GM12878 (cell line): Measurements from ENCODE around the gene NUCB1. TPM values are rescaled to one million over a fixed set of nuclear protein-coding genes. Genes with fewer than 3 reads are reported as not detected.
A peak's percentile ranks its signal among the peaks of the same experiment; 100 is the strongest.

Experiments used
- ATF2 ChIP-seq: IDR thresholded peaks from 2 replicates; pipeline ENCODE4 v1.6.1; 2012; ENCODE audit warnings: low read length, inconsistent platforms
- ATF7 ChIP-seq: fragments of 450-650 bp; IDR thresholded peaks from 2 replicates; pipeline ENCODE4 v1.6.1; 2016; ENCODE audit warnings: low read depth, mild to moderate bottlenecking
- DPF2 ChIP-seq: fragments of 450-650 bp; IDR thresholded peaks from 2 replicates; pipeline ENCODE4 v1.6.1; 2017; ENCODE audit warnings: mild to moderate bottlenecking
- EZH2 ChIP-seq: IDR thresholded peaks from 2 replicates; pipeline ENCODE4 v1.6.1; 2012; ENCODE audit warnings: low read depth, mild to moderate bottlenecking, control low read depth, inconsistent platforms, low read length, borderline replicate concordance; ENCODE audit not compliant: control insufficient read depth
- FOXK2 ChIP-seq: fragments of 450-650 bp; IDR thresholded peaks from 2 replicates; pipeline ENCODE4 v1.6.1; 2017; ENCODE audit warnings: mild to moderate bottlenecking, moderate library complexity
- HDAC6 ChIP-seq: fragments of 200-600 bp; sonication (generic); IDR thresholded peaks from one replicate; pipeline ENCODE4 v1.8.0; 2017; ENCODE audit warnings: antibody characterized with exemption; ENCODE audit not compliant: unreplicated experiment
- HDGF ChIP-seq: fragments of 450-650 bp; IDR thresholded peaks from 2 replicates; pipeline ENCODE4 v1.6.1; 2016; ENCODE audit warnings: antibody characterized with exemption
- HSF1 ChIP-seq: fragments of 150-350 bp; IDR thresholded peaks from 2 replicates; pipeline ENCODE4 v1.6.1; 2014; ENCODE audit warnings: mild to moderate bottlenecking, low read depth, low read length
- IKZF2 ChIP-seq, 2 experiments: fragments of 450-650 bp; IDR thresholded peaks; 2 replicates each; pipeline ENCODE4 v1.6.1; 2017; ENCODE audit warnings: mild to moderate bottlenecking in 2 of 2, moderate library complexity in 2 of 2
- KLF5 ChIP-seq: fragments of 450-650 bp; IDR thresholded peaks from 2 replicates; pipeline ENCODE4 v1.6.1; 2014; ENCODE audit warnings: mild to moderate bottlenecking; ENCODE audit not compliant: partially characterized antibody
- MYB ChIP-seq: fragments of 150-350 bp; IDR thresholded peaks from 2 replicates; pipeline ENCODE4 v1.6.1; 2014; ENCODE audit warnings: mild to moderate bottlenecking, low read depth, low read length, borderline replicate concordance
- NFXL1 ChIP-seq: fragments of 450-650 bp; IDR thresholded peaks from 2 replicates; pipeline ENCODE4 v1.6.1; 2017; ENCODE audit warnings: antibody characterized with exemption, mild to moderate bottlenecking, borderline replicate concordance
- RFX5 ChIP-seq: IDR thresholded peaks from 2 replicates; pipeline ENCODE4 v1.6.1; 2011; ENCODE audit warnings: low read depth, low read length, improper control_type of control experiment
- SMAD1 ChIP-seq: fragments of 450-650 bp; IDR thresholded peaks from 2 replicates; pipeline ENCODE4 v1.6.1; 2018; ENCODE audit warnings: mild to moderate bottlenecking, low read depth; ENCODE audit not compliant: partially characterized antibody
- SRF ChIP-seq, 2 experiments: IDR thresholded peaks; 2 replicates each; pipeline ENCODE4 v1.6.1; 2011; ENCODE audit warnings: low read depth in 2 of 2, low read length in 2 of 2, mild to moderate bottlenecking in 1 of 2, moderate library complexity in 1 of 2
- STAT1 ChIP-seq: fragments of 450-650 bp; conservative IDR thresholded peaks from 2 replicates; pipeline ENCODE4 v1.6.1; 2014; ENCODE audit warnings: antibody characterized with exemption, mild to moderate bottlenecking
- TBL1XR1 ChIP-seq: IDR thresholded peaks from 2 replicates; pipeline ENCODE4 v1.6.1; 2012; ENCODE audit warnings: low read depth, low read length, improper control_type of control experiment
- ZBED1 ChIP-seq: IDR thresholded peaks from 2 replicates; pipeline ENCODE4 v1.6.1; 2016; ENCODE audit warnings: borderline replicate concordance
- ZNF217 ChIP-seq: fragments of 450-650 bp; IDR thresholded peaks from 2 replicates; pipeline ENCODE4 v1.6.1; 2017; ENCODE audit warnings: antibody characterized with exemption, mild to moderate bottlenecking
- ZNF687 ChIP-seq: fragments of 450-650 bp; IDR thresholded peaks from 2 replicates; pipeline ENCODE4 v1.6.1; 2017; ENCODE audit warnings: mild to moderate bottlenecking, moderate library complexity
- polyA plus RNA-seq, 11 experiments: library from polyadenylated mRNA; depleted of rRNA in 4 of 11; unstranded in 6 of 11; stranded (reverse) in 5 of 11; fragments of >200 nt; fragmentation: Nextera tagmentation in 4 of 11; fragmentation: Illumina TruSeq in 1 of 11; extraction: Ambion mirVana in 4 of 11; extraction: Trizol in 1 of 11; gene quantifications; 1 replicate in 1 of 11; 2 replicates in 10 of 11; pipeline versions ENCODE4 v1.2.1 to v1.2.3, GENCODE V29; 2011 to 2016; ENCODE audit warnings: inconsistent platforms in 2 of 11, missing spikeins in 2 of 11, low read depth in 1 of 11
- total RNA-seq, 4 experiments: library from RNA; depleted of rRNA in 3 of 4; stranded (reverse); fragments of >200 nt in 3 of 4; fragmentation: Illumina TruSeq in 1 of 4; extraction: Trizol in 1 of 4; gene quantifications; 2 replicates each; pipeline versions ENCODE4 v1.2.1 to v1.2.3, GENCODE V29; 2013 to 2021
- TF ChIP-seq, protein P1 (sequence below): fragments of 450-650 bp; formaldehyde crosslinking; IDR thresholded peaks from 2 replicates; pipeline ENCODE4 v1.4.0; 2022; ENCODE audit warnings: mild to moderate bottlenecking, moderate library complexity

Gene NUCB1
- total and polyA plus RNA-seq, 10 of the 15 experiments (the other 5 are each of a cell fraction or from before 2014, with no cell fraction given): 1.8 to 112 (median 44.5) TPM

DNA sequence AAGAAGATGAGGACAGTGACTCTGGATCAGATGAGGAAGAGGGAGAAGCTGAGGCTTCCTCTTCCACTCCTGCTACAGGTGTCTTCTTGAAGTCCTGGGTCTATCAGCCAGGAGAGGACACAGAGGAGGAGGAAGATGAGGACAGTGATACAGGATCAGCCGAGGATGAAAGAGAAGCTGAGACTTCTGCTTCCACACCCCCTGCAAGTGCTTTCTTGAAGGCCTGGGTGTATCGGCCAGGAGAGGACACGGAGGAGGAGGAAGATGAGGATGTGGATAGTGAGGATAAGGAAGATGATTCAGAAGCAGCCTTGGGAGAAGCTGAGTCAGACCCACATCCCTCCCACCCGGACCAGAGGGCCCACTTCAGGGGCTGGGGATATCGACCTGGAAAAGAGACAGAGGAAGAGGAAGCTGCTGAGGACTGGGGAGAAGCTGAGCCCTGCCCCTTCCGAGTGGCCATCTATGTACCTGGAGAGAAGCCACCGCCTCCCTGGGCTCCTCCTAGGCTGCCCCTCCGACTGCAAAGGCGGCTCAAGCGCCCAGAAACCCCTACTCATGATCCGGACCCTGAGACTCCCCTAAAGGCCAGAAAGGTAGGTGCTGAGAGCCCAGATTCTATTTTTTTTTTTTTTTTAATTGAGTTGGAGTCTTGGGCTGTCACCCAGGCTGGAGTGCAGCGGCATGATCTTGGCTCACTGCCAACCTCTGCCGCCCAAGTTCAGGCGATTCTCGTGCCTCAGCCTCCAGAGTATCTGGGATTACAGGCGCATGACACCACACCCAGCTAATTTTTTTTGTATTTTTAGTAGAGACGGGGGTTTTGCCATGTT, 25.6 kb upstream of the NUCB1 start (continued):
- TF ChIP-seq ZNF687 (no peak), MYB (no peak), DPF2 (no peak), ATF7 (no peak), SRF (IDR thresholded peaks at IDR 0.05; ENCODE audit: low read depth in 2 of 2, low read length in 2 of 2) (peak in 1 of 2 experiments; percentile 60; a peak in 2 of 4 replicates), STAT1 (no peak), HDAC6 (no peak), NFXL1 (no peak), HSF1 (no peak), FOXK2 (no peak), EZH2 (no peak), IKZF2 (IDR thresholded peaks at IDR 0.05) (no peak), KLF5 (no peak), HDGF (peak; percentile 36; the same call in 1 of the 2 replicates), ZBED1 (no peak), RFX5 (no peak), ATF2 (no peak), TBL1XR1 (no peak), SMAD1 (peak; percentile 97), ZNF217 (no peak)
- TF ChIP-seq, protein P1, sequence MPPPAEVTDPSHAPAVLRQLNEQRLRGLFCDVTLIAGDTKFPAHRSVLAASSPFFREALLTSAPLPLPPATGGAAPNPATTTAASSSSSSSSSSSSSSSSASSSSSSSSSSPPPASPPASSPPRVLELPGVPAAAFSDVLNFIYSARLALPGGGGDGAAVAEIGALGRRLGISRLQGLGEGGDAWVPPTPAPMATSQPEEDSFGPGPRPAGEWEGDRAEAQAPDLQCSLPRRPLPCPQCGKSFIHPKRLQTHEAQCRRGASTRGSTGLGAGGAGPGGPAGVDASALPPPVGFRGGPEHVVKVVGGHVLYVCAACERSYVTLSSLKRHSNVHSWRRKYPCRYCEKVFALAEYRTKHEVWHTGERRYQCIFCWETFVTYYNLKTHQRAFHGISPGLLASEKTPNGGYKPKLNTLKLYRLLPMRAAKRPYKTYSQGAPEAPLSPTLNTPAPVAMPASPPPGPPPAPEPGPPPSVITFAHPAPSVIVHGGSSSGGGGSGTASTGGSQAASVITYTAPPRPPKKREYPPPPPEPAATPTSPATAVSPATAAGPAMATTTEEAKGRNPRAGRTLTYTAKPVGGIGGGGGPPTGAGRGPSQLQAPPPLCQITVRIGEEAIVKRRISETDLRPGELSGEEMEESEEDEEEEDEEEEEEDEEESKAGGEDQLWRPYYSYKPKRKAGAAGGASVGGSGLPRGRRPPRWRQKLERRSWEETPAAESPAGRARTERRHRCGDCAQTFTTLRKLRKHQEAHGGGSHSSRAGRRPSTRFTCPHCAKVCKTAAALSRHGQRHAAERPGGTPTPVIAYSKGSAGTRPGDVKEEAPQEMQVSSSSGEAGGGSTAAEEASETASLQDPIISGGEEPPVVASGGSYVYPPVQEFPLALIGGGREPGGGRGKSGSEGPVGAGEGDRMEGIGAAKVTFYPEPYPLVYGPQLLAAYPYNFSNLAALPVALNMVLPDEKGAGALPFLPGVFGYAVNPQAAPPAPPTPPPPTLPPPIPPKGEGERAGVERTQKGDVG (CRISPR knock-in tag): 0 out of 2 replicates have a peak, but pooled peaks have one; percentile 29
